GM19240 (cell line): Measurements from ENCODE around the gene PGS1.

ENCODE experiments used
- DNase-seq: peaks from one replicate; pipeline ENCODE4 v3.0.0; 2011; ENCODE audit warnings: low spot score; ENCODE audit not compliant: insufficient read length

PGS1 gene

GRCh38 chr17:78346605-78347250 is 31.7 kb upstream of the PGS1 start:
- DNase-seq: no peak

DNA sequence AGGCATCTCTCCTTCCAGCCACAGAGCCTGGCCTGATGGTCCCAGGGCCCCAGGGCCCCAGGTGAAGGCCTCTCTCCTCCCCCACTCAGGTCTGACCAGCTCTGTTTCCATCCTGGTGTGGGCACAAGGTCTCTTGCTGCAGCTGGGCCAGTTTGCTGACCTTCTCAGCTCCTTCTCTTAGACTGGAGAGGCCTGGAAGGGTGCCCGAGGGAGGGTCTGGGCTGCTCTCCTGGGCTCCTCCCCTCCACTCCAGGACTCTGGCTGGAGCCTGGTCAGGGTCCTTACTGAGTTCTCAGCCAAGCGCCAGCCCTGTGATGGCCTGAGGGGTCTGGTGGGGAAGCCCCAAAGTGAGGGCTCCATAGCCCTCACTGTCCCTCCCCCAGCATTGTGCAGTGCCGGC is 31.0 kb upstream of the PGS1 start:
- no peak for DNase-seq

DNA sequence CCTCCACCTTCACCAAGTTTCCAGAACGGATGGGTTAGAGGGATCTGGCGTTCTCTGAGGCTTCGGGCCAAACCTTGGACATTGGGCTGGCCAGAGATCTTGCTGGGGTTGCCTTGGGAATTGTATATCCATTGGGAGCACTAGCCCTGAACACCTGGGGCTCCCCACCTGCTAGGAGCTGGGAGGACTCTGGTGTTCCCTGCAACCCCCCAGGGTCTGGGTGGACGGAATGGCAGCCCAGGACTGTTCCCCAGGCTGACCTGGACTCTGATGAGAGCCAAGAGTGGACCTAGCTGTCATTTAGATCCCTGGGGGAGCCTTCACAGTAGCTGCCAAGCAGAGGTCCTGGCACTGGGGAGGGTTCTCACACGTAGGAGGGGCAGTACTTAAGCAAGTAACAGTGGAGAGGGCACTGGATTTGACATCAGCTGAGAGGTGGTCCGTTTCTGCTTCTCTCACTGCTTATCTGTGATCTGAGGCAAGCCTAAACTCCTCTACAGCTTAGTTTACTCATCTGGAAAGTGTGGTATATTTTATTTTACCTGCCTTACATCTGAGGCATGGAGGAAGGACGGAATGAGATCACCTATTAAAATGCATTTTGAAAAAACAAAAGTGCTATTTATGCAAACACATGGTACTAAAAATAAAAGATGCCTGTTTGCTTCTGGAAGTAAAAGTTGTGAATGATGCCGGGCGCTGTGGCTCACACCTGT is 30.2 kb upstream of the PGS1 start:
- DNase-seq: no peak

GRCh38 chr17:78349891-78350642 is 28.4 kb upstream of the PGS1 start:
- no peak for DNase-seq

GRCh38 chr17:78351449-78352006 is 26.9 kb upstream of the PGS1 start:
- DNase-seq: no peak

GRCh38 chr17:78353834-78354233 is 24.6 kb upstream of the PGS1 start:
- DNase-seq: no peak

- no peak for DNase-seq
Measured at GRCh38 chr17:78355045-78355641, 23.3 kb upstream of the PGS1 start.

DNA sequence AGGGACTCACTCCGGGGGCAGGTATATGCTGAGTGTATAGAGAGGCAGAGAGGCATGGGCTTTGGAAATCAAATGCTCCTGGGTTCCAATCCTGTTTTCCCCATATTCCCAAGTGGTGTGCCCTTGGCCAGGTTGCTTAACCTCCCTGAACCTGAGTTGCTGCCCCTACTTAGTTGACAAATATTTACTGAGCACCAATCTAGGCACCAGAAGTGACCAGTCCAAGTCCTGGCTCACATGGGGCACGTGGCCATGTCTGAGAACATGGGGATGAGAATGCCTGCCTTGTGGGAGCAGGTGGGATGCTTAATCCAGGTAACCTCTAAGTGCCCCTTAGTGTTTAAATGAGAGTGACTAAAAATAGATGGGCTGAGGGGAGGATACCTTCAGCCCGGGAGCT is 22.7 kb upstream of the PGS1 start:
- no peak for DNase-seq

DNA sequence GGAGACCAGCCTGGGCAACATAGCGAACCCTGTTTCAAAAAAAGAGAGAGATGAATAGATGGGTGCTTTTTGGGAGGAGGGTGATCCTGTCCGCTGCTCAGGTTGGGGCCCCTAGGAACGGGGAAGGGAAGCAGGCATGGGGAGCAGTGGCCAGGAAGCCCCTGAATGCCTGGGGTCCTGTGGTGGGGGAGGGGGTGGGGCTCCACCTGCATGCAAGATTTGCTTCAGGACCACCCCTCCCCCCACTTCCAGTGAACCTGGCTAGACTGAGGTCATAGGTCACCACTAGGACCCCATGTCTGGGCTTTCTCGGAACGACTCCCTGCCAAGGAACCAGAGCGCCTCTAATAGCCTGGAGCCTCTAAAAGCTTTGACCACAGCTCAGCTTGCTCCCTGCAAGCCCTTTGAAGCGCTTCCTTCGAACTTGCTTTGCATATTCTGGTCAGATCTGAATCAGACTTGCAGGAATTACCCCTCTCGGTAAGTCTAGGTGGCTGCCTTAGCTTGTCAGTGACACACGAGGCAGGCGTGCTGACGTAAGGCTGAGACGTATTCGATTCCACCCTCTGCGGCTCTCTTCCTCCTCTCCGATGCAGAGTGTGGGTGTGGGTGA is 22.2 kb upstream of the PGS1 start:
- DNase-seq: peak; percentile 97

DNA sequence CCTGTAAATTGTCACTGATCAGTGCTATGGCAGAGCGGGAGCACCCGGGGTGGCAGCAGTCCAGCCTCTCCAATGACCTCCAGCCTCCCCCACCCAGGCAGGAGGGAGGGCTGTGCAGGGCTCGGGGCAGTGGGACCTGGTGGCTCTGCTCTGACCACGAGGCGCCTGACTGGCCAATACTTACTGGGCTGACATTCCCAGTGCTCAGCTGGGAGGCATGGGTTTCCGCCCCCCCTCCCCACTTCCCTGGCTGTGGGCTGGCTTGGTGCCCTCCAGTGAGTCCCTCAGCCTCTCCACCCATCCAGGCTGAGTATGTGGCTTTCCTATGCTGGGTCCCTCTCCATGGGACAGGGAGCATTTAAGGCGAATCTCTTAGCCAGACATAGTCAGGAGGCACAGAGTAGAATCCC is 21.3 kb upstream of the PGS1 start:
- DNase-seq: no peak

GRCh38 chr17:78357672-78358537 is 20.5 kb upstream of the PGS1 start:
- no peak for DNase-seq

- no peak for DNase-seq
Measured at GRCh38 chr17:78358538-78359320, 19.7 kb upstream of the PGS1 start.

GRCh38 chr17:78359321-78359996 is 19.0 kb upstream of the PGS1 start:
- DNase-seq: no peak

GRCh38 chr17:78359997-78360370 is 18.5 kb upstream of the PGS1 start, which contains the start of gene SOCS3:
SOCS3 (minus strand) TSS chr17:78360077; CDS start chr17:78359095, 982 bp downstream.
- peak; percentile 62 for DNase-seq

GRCh38 chr17:78360371-78361224 is 17.9 kb upstream of the PGS1 start:
- DNase-seq: peak; percentile 92

GRCh38 chr17:78361225-78361701 is 17.2 kb upstream of the PGS1 start:
- DNase-seq: no peak

DNA sequence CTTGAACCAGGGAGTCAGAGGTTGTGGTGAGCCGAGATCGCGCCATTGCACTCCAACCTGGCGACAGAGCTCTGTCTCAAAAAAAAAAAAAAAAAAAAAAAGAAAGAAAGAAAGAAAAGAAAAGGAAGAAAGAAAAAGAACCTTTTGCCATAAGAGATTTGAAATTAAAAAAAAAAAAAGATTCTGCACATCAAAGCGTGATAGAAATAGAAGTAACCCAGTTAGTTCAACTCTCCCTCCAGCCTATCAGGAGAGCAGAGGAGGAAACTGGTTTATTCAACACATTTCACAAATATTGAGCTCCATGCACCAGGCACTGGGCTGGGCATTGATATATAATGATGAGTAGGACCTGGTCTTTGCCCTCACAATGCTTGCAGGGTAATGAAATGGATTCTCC is 16.2 kb upstream of the PGS1 start:
- DNase-seq: no peak

DNA sequence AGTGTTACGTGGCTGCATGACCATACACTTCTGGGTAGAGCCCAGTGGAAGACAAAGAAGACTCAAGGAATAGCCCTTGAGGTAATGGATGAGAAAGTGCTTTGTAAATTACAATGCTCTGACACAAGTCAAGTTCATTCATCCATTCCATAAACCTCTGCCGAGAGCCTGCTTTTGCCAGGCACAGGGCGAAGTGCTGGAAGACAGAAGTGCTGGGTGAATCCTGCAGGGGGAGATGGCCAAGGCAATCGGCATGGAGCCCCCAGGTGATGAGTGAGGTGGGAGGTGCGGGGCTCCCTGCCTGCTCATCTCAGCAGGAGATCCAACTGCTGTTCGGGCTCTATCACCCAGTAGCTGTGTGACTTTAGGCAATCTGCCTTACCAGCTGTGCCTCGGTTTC is 15.8 kb upstream of the PGS1 start:
- no peak for DNase-seq
